Right forelimb (tissue), 1 donor: ENCODE data around the gene GCSAM.
"Not testable (repeated sequence)": the region's sequence is repeated elsewhere in the genome, so short reads cannot be mapped to it uniquely, and the experiment has no call there.

ENCODE experiments used
- DNase-seq: peaks from one replicate; pipeline ENCODE4 v3.0.0-alpha.2; 2018

The GCSAM gene

DNA sequence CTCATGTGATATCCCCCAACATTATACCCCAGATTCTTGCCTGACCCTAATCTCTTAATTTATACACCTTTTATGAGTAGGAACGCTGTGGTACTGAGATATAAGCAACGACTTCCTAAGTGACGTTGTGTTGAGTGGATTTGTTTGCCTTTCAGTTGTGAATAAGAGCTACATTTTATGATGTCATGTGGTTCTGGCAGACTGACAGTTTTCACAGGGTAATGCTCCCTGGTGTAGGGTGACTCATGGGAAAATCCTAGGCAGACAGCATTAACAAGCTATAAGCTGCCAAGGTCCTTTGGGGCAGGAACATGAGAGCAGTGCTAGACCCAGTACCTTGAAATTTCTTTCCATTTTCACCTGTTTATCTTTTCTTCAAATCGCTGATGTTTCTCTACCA is 35.7 kb downstream of the GCSAM start:
- DNase-seq, result no peak

DNA sequence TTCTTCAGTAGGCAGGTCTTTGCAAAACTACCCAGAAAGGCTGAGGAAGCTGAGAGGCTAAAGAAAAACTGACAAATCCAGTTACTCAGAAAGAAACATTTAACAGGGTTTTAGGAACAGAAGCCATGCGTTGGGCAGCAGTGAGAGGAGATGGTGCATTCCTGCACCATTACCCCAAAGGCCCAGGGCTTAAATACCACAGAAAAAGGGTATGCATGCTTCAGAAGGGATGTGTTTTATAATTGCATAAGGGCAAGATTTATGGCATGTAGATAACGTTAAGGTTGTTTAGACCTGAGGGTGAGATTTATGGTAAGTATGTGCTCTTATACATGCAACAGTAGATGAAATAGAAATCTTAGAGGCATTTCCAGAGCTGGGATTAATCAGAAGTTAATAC is 36.9 kb downstream of the GCSAM start:
- no peak for DNase-seq

DNA sequence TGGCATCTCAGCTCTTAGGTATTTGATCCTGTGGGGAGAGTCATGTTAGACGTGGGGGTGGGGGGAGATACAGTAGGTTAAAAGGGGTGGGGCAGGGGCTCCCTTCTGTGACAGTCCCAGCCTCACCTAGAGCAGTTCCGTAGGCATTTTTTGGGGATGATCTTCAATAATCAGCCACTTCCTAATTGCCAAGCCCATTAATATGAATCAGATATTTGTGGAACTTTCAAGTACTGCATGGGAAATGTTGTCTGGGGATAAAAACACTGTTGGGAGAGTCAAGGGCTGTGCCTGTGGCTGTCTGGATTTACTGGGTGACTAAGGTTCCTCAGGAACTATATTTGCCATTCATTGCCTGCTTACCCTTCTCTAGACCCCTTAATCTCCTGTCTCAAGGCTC is 37.3 kb downstream of the GCSAM start:
- DNase-seq, result no peak

DNA sequence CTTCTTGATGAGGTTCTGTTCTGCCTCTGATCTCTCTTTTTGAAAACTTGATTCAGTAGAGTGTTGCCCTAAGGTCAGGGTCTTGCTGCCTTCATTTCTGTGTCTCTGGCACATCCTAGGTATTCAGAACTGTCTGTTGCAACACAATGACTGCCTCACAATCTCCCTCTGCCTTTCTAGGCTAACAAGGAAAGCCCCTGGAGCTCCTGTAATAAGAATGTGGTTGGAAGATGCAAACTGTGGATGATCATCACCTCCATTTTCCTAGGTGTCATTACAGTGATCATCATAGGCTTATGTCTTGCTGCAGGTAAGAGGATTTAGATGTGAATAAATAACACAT is 39.9 kb downstream of the GCSAM start:
- DNase-seq, result no peak

DNA sequence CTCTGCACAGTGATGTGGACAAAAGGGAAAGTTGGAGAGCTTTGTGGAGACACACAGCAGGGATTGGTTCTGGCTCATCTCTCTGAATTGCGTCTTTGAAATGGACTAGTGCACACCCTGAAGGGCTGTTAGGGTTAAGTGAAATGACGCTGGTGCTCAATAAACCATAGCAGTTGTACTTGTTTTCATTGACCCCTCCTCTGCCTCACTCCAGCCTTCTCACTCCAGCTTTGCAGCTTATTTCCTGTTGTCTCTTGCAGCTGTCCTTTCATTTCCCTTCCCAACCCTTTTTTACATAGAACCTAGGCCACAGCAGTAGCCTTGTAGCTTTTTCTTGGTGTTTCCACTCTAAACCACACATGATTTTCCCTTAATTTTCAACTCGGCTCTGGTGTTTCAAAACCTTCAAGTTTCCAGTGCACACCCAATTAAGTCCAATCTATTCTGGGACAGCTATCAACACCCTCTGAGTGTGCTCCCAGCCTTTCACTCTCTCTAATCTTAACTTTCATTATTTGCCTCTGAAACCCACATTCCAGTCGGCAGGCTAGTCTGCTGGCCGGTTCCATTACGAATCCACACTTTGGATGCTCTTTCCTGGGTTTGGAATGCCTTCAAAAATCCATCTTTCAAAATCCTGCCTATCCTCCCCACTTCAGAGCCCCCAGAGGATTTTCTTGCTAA is 40.4 kb downstream of the GCSAM start:
- no peak for DNase-seq

DNA sequence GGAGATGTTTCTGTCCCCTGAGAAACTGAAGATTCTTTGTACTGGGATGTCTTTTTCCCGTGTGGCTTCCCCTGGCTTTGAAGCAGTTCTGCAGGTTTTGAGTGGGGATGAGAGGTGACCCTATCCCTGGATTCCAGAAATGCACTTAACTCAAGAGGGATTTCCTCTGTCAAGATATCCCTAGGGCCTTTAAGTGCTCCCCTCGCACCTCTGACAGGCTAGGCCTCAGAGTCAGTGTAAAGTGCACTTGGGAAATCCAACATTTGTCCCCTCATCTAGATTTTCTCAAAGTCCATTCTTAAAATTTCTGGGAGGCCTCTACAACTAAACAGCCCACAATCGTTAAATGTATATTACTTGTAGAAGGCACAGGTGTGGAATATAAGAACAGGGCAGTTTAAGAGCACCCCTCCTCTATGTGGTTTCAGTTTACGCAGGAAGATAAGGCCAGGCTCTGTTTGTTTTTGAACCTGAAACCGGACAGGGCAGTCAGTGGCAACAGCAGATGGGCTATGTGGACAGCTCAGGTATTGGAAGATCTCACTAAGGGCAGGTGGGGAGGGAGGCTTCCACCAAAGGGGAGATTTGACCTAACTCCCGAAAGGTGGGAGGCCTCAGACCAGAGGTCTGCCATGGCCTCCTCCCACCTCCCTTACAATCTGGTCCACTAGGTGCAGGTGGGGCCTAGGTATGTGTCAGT is 42.0 kb downstream of the GCSAM start:
- no peak for DNase-seq

DNA sequence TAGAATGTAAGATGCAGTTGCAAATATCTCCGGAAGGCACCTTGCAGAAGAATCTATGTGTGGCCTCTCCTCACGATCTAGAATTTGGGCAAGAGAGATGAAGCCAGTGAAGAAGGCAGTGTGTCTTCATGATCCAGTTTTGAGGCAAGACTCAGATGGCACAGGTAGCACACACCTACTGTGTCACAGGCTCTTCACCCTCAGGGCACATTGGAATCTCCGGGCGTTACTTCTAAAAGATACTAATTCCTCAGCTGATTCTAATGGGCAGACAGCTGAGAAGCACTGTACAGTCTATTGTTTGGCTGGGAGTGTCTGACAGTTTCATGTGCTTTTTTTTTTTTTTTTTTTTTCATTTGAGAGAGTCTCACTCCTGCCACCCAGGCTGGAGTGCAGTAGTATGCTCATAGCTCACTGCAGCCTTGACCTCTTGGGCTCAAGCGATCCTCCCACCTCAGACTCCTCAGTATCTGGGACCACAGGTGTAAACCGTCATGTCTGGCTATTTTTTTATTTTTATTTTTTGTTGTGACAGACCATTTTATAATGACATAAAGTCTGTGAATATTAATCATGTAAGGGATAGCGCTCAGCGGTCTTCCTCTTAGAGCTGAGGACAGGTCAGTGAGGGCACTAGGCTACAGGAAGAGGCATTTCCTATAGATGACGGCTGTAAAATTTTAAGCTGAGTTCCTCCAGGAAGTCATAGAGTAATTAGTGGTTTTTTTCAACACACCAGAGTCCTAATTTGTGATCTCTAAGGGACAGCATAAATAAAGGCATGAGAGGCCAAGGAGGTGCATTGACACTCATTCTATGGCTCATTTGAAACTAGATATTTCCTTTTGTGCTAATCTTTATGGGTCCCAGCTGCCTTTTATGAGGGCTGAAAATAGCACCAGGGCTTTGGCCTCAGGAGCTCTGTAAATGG is 42.8 kb downstream of the GCSAM start:
- DNase-seq, result no peak

DNA sequence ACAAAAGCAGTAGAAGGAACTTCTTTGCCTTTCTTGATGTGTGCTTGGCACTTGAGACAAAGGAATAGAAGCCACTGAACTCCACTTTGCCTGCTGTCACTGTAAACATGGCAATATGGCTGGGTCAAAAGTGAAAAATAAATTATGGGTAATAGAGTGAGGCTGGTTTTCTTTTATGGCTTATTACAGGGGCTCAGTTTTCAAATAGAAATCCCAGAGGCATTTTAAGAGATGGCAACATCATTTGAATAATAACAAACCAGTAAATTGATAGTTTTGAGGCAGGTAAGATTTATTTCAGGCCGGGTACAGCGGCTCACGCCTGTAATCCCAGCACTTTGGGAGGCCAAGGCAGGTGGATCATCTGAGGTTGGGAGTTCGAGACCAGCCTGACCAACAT is 44.1 kb downstream of the GCSAM start:
- no peak for DNase-seq

DNA sequence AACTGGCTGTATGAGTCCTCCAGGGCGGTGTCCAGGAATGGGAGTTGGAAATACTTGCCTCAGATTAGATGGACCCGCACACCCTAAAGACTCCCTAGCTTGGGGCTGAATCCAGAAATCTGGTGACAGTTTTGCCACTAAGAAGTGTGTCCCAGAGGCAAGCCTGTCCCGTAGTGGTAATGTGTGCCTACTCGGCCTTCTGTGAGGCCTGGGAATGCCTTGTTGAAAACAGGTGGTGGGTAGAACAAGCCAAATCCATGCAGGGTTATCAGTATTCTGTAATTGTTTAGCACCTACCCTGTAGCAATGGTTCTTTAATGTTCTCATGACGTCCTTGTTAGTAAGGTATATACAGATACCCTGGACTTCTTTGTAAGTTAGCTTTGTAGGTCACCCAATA is 45.3 kb downstream of the GCSAM start:
- DNase-seq, result no peak

DNA sequence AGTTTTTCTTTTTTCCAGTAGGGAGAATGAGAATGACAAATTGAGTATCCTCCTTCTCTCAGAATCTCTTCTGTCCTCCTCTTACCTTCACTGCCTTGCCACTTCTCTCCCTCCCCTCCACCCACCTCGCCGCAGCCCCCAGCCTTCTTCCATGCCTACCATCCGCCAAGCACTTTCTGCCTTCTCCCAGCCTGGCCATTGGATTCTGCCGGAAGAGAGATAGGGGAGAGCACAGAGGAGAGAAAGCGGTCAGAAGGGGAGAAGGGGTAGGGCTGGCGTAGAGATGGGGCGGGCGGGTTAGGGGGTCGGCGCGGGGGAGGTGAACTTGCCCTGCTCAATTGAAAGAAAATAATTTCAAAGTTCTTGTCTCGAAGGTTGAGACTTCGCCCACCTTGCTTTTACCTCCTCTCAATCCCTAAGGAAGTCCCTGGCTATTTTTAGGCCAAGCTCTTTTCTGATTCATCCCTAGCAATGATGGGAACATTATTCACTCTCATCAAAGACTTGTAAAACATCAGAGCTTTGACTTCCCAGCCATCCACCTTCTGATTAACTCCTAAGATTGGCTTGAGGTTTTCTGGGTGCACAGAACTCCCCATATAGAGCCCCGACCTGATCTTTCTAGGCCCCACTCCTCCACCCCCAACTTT is 46.0 kb downstream of the GCSAM start:
- DNase-seq, result no peak

DNA sequence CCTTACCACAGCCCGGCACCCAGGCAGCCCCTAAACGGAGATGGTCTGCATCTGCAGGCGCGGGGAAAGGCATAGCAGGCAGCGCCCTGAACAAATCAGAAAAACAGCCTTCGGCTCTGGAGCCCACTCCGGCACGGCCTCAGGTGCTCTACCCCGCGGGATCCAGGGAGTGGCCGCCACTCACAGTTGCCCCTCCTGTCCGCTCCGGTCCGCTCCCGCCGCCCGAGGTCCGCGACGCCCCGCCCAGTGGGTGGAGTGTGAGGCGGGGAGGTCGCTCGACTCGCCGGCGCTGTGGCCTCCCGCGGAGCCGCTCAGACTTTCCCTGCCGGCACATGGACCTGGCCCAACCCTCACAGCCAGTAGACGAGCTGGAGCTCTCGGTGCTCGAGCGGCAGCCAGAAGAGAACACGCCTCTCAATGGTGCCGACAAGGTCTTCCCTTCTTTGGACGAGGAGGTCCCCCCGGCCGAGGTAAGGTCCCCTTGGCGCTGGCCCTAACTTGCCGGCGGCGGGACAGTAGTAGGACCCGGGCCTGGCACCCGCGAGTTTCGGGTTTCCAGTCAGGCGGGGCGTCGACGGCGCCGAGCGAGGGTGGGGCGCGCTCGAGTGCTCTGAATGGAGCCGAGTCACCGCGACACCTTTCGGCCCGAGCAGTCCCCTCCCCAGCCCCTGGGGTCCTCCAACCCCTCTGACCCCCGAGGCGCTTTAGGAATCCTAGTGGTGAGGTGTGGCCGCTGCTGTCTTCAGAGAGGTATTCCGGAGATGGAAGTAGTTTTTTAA is 46.8 kb downstream of the GCSAM start, which contains the start of gene C3orf52:
C3orf52 (plus strand) TSS at position 314 of the 779 bp plus-strand sequence; CDS start at position 333, 19 bp downstream.
- peak; percentile 81 for DNase-seq

DNA sequence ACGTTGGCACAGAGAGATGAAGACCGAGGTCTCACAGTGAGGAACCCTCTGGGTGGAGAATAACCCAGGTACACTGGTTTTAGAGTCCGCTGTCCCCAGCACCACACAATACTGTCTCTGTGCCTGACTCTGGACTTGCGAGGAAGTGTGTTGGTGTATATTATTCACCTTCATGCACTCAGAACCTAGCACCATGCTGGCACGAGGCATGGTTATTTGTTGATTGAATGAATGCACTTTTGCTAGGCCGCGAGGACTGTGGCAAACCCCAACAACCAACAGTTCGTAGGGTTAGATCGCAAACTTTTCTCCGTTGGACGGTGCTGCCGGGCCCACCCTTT is 47.3 kb downstream of the GCSAM start:
- no peak for DNase-seq

DNA sequence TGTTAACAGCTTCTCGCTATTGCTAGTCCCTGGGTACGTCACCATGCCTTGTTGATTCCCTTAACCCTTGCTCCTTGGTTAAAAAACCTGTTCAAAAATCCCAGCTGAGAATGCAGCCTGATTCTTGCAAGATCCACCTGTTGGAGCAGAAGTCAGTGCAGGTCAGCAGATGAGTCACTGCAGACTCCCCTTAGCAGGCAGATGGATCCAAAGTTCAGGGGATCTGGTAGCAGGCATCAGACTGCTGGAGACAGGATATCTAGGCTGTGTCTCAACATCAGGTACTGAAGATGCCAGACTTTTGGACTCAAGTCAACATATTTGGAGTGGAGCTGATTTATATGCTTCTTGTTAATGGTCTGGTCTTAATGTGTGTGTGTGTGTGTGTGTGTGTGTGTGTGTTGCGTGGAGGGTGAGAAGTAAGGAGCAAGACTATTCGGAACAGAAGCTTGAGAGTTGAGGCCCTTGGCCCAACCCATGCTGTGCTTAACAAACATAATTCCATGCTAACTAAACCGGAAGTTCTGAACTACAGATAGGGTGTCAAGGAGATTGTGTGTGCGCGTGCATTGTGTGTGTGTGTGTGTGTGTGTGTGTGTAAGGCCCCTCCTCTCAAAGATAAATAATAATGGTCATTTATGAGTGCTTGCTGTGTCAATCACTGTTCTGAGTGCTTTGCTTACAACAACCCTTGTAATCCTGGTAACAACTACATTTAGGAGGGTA is 47.9 kb downstream of the GCSAM start:
- DNase-seq, result no peak

DNA sequence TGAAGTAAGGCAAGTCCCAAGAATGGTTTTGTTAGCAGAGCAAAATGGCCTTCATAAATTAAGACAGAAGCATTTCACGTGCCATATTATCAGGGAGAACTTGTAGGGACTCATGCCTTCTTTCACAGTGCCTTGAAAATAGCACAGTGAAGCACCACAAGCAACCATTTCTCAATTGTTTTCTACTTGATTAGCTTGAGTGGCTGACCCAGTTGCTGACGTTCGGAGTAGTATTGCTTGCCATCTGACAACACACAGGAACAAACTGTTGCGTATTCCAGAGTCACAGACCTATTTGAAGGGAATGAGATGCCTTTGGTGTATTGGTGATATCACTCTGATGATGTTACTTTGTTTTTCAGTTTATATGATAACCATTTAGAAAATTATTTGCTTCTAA is 49.8 kb downstream of the GCSAM start:
- no peak for DNase-seq

DNA sequence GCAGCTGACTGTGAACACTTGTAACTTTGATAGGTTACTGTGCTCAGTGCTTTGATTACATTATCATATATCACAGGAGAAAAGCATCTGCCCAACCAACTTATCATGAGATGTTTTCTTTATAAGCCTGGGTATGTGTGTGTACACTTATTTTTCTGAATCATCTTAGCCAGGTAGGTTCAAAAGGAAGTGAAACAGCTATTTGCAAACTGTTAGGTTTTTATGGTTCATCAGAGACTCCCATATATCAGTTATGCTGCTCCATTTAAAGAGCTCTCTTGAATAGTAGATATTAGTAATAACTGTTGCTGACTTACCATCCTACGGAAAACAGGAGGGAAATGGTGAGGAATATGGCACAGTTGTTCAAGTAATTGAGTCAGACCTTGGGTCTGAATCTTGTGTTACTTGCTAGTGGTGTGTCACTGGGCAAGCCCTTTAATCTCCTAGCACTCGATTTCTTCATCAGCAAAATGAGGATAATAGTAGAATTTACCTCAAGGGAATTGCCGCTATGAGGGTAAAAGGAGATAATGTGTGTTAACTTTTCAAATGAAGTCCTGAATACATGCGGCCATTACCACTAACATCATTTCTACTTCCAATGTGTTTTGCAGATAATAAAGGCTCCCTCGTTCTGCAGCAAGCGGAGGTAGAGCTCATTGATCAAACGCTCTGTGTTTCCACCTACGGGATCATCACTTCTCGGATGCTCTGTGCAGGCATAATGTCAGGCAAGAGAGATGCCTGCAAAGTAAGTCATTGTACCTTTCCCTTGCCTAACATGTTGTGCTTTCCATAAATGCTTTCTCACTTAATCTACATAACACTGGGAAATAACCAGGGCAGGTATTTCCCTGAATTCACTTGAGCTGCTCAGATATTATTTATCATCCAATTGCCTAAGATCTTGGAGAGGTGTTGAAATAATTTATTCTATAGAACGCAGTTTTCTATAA is 54.6 kb downstream of the GCSAM start:
- no peak for DNase-seq

DNA sequence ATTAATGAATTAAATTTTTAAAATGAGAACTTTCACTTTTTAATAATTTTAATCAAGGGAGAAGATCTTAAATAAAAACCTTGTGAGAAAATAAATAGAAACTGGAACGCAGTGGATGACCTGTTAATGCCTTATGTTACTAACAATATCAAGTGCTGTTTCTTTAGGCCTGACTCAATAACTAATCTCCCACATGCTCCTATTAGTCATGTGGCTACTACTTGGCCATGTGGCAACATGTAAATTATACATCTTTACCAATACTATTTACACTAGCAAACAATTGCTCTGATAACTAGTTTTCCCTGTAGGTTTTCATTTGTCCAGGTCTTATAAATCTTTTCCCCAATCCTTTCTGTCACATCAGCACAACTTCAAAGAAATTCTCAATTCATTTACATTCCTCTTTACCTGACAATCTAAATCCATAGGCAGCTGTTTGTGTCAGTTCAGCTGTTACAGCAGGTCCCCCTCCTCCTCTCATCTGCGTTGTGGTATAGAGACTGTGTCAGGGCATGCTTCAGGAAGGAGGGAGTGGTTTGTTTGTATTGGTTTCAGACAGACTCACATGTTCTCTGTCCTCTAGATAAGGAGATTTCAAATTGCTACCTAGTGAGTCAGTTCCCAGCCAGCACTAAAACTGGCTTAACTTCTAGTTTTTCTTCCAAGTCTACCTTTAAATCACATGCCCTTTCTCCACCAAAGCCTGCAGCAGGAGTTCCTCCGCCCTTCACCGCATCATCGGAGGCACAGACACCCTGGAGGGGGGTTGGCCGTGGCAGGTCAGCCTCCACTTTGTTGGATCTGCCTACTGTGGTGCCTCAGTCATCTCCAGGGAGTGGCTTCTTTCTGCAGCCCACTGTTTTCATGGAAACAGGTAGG is 58.2 kb downstream of the GCSAM start:
- no peak for DNase-seq

DNA sequence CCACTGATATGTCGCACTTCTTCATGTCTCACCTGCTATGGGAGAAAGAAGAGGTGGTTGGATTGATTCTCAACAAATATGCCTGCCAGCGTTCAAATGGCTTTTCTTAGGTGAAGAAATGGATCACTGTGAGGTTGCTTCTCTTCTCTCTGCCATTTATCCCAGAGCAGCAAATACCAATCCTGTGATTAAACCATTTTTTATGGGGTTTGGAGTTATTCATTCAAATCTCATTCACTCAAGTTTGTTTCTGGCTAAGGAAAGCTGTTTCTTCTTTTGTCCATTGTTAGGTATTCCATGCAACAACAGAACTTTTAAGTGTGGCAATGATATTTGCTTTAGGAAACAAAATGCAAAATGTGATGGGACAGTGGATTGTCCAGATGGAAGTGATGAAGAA is 59.0 kb downstream of the GCSAM start:
- DNase-seq, result no peak

DNA sequence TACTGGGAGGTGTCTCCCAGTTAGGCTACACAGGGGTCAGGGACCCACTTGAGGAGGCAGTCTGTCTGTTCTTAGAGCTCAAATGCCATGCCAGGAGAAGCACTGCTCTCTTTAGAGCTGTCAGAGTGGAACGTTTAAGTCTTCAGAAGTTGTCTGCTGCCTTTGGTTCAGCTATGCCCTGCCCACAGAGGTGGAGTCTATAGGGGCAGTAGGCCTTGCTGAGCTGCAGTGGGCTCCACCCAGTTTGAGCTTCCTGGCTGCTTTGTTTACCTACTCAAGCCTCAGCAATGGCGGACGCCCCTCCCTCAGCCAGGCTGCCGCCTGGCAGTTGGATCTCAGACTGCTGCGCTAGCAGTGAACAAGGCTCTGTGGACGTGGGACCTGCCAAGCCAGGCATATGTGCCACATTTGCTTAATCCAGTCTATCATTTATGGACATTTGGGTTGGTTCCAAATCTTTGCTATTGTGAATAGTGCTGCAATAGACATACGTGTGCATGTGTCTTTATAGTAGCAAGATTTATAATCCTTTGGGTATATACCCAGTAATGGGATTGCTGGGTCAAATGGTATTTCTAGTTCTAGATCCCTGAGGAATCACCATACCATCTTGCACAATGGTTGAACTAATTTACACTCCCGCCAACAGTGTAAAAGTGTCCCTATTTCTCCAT is 60.5 kb downstream of the GCSAM start:
- not testable (repeated sequence) for DNase-seq
